NCI-H2196 treated with DMSO at 0.1 percent for 48 hours (cell line): Measurements from ENCODE around the gene ZNF804B.

Source experiments
- DNase-seq: peaks from one replicate; lab custom pipeline; 2025; ENCODE audit not compliant: unreplicated experiment; lab: John Stamatoyannopoulos, UW

The ZNF804B gene

DNA sequence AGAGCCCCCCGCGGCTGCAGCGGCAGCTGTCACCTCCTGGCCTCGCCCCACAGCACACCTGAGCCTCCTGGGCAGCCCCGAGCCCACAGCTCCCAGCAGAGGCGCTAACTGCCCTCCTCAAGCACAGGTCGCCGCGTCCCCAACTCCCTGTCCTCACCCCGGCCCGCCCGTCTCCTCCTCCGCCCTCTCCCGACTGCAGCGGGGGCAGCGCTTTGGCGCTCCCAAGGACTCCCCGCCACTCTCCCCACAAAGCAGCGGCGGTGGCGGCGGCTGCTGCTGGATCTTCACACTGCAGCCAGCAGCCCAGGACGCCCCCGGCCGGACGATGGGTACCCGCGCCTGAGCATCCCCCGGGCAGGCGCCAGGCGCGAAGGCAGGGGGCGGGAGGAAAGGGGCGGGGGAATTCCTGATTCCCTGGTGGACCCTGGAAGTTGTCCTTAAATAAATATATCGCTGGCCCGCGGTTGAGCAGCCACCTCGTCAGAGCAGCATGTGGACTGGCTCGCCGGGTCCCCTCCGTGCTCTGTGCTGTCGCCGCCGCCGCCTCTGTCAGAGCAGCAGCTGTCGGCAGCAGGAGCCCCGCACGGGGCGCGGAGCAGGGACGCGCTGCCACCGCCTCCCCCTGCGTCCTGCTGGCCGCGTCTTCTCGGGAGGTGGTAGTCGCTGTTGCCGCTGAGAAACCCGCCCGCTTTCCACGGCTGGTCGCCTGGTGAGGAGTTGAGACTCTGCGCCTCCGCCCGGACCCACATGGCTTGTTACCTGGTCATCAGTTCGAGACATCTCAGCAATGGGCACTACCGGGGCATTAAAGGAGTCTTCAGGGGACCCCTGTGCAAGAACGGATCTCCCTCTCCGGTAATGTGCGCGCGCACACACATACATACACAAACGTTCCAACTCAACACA lies at the start of gene ZNF804B:
ZNF804B (plus strand) TSS at position 471 of the 906 bp plus-strand sequence; CDS start at position 748, 277 bp downstream.
- DNase-seq, result no peak

- no peak for DNase-seq
These were observed 23.6 kb upstream of the ZNF804B start for GRCh38 chr7:88735920-88736319.

DNA sequence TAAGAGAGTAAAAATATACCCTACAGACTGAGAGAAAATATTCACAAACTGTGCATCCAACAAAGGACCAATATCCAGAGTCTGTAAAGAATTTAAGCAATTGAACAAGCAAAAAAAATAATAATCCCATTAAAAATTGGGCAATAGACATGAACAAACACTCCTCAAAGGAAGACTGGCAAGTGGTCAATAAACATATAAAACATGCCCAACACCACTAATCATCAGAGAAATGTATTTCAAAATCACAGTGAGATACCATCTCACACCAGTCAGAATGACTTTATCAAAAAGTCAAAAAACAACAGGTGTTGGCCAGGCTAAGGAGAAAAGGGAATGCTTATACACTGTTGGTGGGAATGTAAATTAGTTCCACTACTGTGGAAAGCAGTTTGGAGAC lies 21.9 kb upstream of the ZNF804B start:
- no peak for DNase-seq

DNA sequence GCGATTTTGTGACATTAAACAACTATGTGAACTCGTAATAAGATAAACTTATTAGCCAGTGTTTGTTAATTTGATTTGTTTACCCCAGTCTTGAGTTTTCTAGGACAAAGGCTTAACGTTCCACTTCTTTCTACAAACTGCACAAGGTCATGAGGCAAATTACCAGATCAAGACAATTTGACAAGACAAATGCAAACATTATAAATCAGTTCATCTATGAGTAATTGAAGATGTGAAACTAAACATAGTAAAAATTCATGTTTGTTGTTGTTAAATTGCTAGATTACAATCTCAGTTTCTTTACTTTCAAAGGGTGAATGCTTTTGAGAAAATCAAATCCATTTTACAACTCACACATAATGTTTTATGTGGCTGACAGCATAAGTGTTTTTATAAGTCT lies 13.4 kb upstream of the ZNF804B start:
- DNase-seq, result no peak

DNA sequence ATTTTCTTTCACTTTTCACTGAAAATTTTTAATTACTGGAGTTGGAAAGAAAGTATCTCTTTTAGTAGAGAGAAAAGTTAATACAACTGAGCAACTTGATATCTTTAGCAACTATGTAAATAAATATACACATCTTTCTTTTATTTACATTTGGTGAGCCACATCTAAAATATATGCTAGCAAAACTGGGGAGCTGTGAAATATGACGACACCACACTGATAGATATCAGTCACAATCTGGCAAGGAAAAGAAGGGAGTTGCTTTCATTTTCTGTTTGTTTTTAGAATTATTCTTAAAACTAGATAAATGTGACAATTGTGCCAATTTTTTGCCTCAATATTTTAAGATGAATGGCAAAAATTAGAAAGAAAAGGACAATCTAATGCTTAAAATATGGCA lies 2.7 kb upstream of the ZNF804B start:
- DNase-seq, result no peak

- DNase-seq, result no peak
These were observed 2.1 kb upstream of the ZNF804B start for GRCh38 chr7:88757371-88757770.

DNA sequence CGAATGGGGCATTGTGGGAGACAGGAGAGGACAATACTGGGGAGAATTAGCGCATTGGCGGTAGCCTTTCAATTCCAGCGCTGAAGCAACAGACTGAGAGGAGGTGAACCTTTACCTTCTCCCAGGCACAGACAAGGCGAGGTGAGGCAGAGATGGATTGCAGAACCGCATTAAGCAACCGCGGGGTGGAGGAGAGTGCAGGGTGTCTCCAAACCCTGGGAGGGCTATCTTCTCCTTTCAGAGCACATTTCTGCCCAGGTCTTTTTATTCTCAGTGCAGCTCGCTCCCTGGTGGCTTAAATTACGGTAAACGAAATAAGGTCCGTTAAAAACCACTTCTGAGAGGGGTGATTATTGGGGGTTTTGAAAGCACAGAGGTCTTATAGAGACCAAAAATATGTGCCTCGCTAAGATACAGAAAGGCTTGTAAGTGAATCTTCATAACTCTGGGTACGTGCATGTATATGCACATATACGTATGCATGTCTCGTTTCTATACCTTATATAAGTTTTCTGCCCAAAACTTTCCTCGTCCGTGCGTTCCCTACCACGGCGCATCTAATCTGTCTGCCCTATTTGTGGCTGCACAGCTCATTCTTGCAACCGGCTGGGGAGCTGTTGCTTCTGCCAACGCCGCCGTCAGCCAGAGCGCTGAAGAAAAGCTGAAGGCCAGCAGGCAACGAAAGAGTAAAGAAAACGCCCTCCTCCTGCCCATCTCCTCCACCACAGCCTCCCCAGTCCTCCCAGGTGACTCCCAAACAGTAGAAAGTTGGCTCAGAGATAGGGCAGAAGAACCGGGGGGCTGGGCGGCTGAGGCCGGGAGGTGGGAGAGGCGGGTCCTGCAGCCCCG lies 895 bp upstream of the ZNF804B start:
- no peak for DNase-seq

- DNase-seq, result no peak
These were observed 626 bp downstream of the ZNF804B start for GRCh38 chr7:88760136-88760515.

- DNase-seq, result no peak
These were observed 2.3 kb downstream of the ZNF804B start for GRCh38 chr7:88761779-88762178.

DNA sequence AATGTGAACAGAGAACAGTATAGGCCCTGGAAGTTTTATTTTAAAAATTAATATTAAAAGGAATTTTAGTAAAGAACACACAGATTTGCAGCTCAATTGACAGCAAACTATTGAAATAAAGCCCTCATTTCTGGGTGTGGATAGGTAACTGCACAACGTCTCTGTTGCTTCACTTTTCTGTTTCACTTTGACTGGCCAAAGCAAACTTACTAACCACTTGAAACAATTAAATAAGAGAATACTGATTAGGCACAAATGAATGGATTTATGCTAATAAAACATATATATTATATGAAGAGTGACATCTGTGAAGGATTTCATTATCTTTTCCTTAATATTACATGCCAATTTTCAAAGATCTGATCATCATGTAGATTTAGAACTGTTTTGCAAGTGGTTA lies 11.9 kb downstream of the ZNF804B start:
- no peak for DNase-seq

DNA sequence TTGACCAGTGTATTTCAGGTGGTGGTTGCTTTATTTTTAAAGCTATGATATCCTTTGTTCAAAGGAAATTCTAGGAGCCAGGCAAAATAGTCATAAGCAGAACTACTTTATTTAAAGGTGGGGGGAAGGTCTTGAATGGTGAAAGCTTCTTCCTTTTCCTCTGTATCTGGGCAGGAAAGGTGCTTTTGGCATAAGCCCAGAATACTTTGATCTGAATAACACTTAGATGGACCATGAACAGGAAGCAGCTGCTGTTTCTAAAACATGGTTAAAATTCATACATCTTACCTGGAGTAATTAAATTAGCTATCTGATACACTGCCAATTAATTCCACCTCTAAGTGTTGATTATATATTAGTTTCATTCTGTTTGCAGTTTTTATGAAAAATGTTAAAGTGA lies 13.3 kb downstream of the ZNF804B start:
- DNase-seq, result no peak

DNA sequence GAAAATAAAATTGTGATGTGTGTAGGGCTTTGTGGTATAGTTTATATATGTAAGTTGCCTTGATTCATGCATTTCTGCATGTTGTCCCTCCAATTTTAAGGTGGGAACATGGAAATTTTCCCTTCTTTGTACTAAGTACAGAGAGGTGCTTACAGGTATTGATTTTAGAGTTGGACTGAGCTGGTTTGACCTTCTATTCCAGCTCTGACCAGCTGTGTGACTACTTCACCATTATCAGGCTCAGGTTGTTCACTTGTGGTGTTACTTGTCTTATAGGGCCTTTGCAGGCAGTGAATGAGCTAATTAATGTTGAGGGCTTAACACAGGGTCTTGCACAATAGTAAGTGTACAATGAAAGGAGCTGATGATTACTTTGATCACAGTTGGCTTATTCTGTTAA lies 16.3 kb downstream of the ZNF804B start:
- DNase-seq, result no peak

GRCh38 chr7:88787777-88788176 lies 28.3 kb downstream of the ZNF804B start:
- DNase-seq, result no peak

GRCh38 chr7:88789480-88790064 lies 30.1 kb downstream of the ZNF804B start:
- no peak for DNase-seq

GRCh38 chr7:88791891-88792290 lies 32.4 kb downstream of the ZNF804B start:
- DNase-seq, result no peak

GRCh38 chr7:88792361-88792760 lies 32.9 kb downstream of the ZNF804B start:
- DNase-seq, result no peak

GRCh38 chr7:88795553-88795952 lies 36.1 kb downstream of the ZNF804B start, which contains the start of gene TEX47:
Gene TEX47 (minus strand): TSS chr7:88795737. CDS start chr7:88794942, 795 bp downstream.
- DNase-seq, result no peak

DNA sequence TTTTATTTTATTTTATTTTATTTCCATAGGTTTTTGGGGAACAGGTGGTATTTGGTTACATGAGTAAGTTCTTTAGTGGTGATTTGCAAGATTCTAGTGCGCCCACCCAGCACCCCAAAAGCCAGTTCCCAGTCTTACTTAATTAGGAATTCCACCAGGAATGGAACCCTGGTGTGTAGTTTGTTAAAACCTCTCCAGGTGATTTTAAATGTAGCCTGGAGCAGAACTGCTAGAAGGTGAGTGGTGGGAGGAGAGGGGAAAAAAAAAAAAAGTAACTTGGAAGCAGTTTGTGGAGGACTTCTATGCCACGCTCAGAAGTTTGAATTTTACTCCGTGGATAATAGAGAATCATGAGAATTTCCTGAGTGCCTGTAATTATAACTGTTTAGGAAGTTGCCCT lies 41.5 kb downstream of the ZNF804B start:
- DNase-seq, result no peak

GRCh38 chr7:88806280-88807037 lies 47.0 kb downstream of the ZNF804B start:
- DNase-seq, result no peak

- no peak for DNase-seq
These were observed 59.1 kb downstream of the ZNF804B start for GRCh38 chr7:88818552-88818951.

DNA sequence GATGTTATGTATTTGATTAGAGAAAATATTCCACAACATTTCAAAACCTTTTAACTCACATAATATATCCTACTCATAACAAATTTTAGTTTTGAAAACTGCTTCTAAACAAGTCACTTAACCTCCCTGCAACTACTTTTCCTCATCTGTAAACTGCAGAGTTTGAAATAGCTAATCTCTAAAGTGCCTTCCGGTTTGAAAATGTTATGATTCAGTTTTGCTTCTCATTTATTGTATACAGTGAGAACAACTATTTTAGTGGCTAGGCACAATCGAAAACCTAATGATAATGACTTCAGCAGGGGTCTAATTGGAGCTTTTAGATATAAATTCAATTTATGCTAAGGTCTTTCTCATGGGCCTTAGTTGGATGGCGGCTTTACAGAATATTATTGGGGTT lies 66.7 kb downstream of the ZNF804B start:
- DNase-seq, result no peak
